Nephron progenitor cell (in vitro differentiated cells): ENCODE measurements around the gene LUZP2.

Source experiments
- DNase-seq: peaks from one replicate; pipeline ENCODE4 v3.0.0; 2021
- H3K27ac Mint-ChIP-seq: 2 replicates; pipeline ENCODE4 v1.8.0; 2021; ENCODE audit warnings: mild to moderate bottlenecking, moderate library complexity, mixed read lengths
- H3K27me3 Mint-ChIP-seq: 2 replicates; pipeline ENCODE4 v1.8.0; 2021; ENCODE audit warnings: mild to moderate bottlenecking, low read depth, mixed read lengths; ENCODE audit not compliant: poor library complexity
- H3K36me3 Mint-ChIP-seq: 2 replicates; pipeline ENCODE4 v1.8.0; 2021; ENCODE audit warnings: low read depth, mixed read lengths
- H3K4me1 Mint-ChIP-seq: 2 replicates; pipeline ENCODE4 v1.8.0; 2021; ENCODE audit warnings: mixed read lengths
- H3K4me3 Mint-ChIP-seq: 2 replicates; pipeline ENCODE4 v1.8.0; 2021; ENCODE audit warnings: mild to moderate bottlenecking, moderate library complexity, mixed read lengths
- H3K9me3 Mint-ChIP-seq: 2 replicates; pipeline ENCODE4 v1.8.0; 2021; ENCODE audit warnings: mild to moderate bottlenecking, moderate library complexity, mixed read lengths
- CTCF ChIP-seq: fragments of 200-600 bp; sonication (generic); IDR thresholded peaks from 2 replicates; pipeline ENCODE4 v1.5.0; 2021; ENCODE audit warnings: antibody characterized with exemption

Gene LUZP2

GRCh38 chr11:24747275-24748251 lies 250.7 kb downstream of the LUZP2 start:
- H3K36me3 Mint-ChIP-seq, result no peaks in the 10 kb centered on the region
- no peak for TF ChIP-seq CTCF
- H3K27me3 Mint-ChIP-seq, result peaks cover 7% of the 10 kb centered on the region
- H3K4me1 Mint-ChIP-seq, result no peaks in the 10 kb centered on the region
- H3K9me3 Mint-ChIP-seq, result no peaks in the 10 kb centered on the region
- H3K27ac Mint-ChIP-seq, result no peak overlapping the region
- no peak overlapping the region for H3K4me3 Mint-ChIP-seq
- no peak for DNase-seq

DNA sequence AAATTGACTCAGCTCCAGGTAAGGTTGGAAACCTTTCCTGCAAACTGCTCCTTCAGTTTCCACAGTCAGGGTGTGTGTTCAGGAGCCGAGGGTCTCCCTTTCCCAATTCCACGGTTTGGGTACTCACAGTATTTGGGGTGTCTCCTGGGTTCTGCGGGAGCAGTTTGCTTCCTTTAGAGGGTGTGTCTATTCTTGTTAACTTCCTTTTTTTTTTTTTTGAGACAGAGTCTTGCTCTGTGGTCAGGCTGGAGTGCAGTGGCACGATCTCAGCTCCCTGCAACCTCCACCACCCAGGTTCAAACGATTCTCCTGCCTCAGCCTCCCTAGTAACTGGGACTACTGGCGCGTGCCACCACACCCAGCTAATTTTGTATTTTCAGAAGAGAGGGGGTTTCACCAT lies 251.4 kb downstream of the LUZP2 start:
- TF ChIP-seq CTCF, result no peak
- no peaks in the 10 kb centered on the region for H3K9me3 Mint-ChIP-seq
- no peaks in the 10 kb centered on the region for H3K36me3 Mint-ChIP-seq
- no peak overlapping the region for H3K4me3 Mint-ChIP-seq
- DNase-seq, result no peak
- peaks cover 7% of the 10 kb centered on the region for H3K27me3 Mint-ChIP-seq
- no peak overlapping the region for H3K27ac Mint-ChIP-seq
- no peaks in the 10 kb centered on the region for H3K4me1 Mint-ChIP-seq

GRCh38 chr11:24754406-24754805 lies 257.6 kb downstream of the LUZP2 start:
- no peaks in the 10 kb centered on the region for H3K9me3 Mint-ChIP-seq

DNA sequence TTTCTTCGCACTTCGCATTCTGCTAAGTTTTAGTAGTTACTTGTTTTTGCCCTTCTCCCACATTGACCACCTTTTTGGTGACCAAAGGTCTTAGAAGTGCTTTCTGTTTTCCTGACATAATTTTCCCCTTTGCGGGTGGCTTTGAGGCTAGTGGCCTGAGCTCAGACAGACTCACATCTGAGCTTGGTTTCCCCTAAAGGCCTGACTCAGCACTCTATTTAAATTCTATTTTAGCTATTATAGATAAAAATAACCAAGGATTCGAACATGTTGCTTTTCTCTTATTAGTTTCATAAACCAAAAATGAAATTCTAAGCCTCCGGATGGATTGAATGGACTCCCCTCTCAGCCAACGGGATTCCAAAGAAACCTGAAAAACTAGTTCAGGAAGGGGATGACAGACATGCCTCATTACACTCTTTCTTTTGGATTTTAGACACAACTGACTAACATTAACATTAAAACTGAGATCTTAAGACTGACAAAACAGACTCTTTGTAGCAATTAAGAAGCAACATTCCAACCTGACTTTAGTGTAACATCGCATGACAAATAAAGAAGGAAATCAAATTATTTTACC lies 258.5 kb downstream of the LUZP2 start:
- no peak overlapping the region for H3K27ac Mint-ChIP-seq
- H3K36me3 Mint-ChIP-seq, result no peaks in the 10 kb centered on the region
- no peak for TF ChIP-seq CTCF
- DNase-seq, result no peak
- no peaks in the 10 kb centered on the region for H3K4me1 Mint-ChIP-seq
- no peak overlapping the region for H3K4me3 Mint-ChIP-seq
- no peaks in the 10 kb centered on the region for H3K9me3 Mint-ChIP-seq
- H3K27me3 Mint-ChIP-seq, result no peaks in the 10 kb centered on the region

More at GRCh38 chr11:24754406-24754805, 257.6 kb downstream of the LUZP2 start:
- Mint-ChIP-seq H3K4me1 (no peaks in the 10 kb centered on the region), H3K27me3 (no peaks in the 10 kb centered on the region), H3K4me3 (no peak overlapping the region), H3K27ac (no peak overlapping the region), H3K36me3 (no peaks in the 10 kb centered on the region)
- no peak for TF ChIP-seq CTCF
- DNase-seq, result no peak

DNA sequence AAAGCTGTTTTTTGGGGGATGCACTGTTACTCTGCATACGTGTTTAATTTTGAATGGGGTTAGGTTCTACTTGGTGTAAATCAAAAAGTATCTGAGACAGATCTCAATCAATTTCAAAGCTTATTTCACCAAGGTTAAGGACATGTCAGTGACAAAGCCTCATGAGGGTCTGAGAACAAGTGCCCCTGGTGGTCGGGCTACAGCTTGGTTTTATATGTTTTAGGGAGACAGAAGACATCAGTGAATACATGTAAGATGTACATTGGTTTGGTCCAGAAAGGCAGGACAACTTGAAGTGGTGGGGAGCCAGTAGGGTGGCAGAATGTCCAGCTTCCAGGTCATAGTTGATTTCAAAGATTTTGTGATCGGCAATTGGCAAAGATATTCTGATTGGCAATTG lies 262.9 kb downstream of the LUZP2 start:
- Mint-ChIP-seq H3K27ac (no peak overlapping the region), H3K36me3 (no peaks in the 10 kb centered on the region), H3K27me3 (no peaks in the 10 kb centered on the region), H3K9me3 (no peaks in the 10 kb centered on the region), H3K4me3 (no peak overlapping the region), H3K4me1 (no peaks in the 10 kb centered on the region)
- TF ChIP-seq CTCF, result no peak
- no peak for DNase-seq
